Hypothalamus (tissue), 51 donors: ENCODE results near the gene FPR2.

Experiments used
- DNase-seq, 51 donors: peaks; one replicate each; lab custom pipeline; 2025; lab: John Stamatoyannopoulos, UW

FPR2 gene

GRCh38 chr19:51779703-51780102, 18.7 kb downstream of the FPR2 start:
- no peak for DNase-seq

- no peak for DNase-seq
Observed at GRCh38 chr19:51780270-51780669, 19.3 kb downstream of the FPR2 start.

GRCh38 chr19:51781999-51782398, 21.0 kb downstream of the FPR2 start:
- no peak for DNase-seq

- DNase-seq, result no peak
Observed at GRCh38 chr19:51783372-51783771, 22.4 kb downstream of the FPR2 start.

- no peak for DNase-seq
Observed at GRCh38 chr19:51784109-51784785, 23.3 kb downstream of the FPR2 start.

- peak in 13 of 51 donors; percentile 0 to 28 (median 7) for DNase-seq
Observed at GRCh38 chr19:51784922-51785690, 24.1 kb downstream of the FPR2 start.

GRCh38 chr19:51786646-51787494, 25.9 kb downstream of the FPR2 start:
- DNase-seq, result no peak

GRCh38 chr19:51788029-51788428, 27.0 kb downstream of the FPR2 start:
- DNase-seq, result no peak

GRCh38 chr19:51789061-51789795, 28.2 kb downstream of the FPR2 start:
- no peak for DNase-seq

GRCh38 chr19:51792932-51793331, 32.0 kb downstream of the FPR2 start:
- no peak for DNase-seq

GRCh38 chr19:51793994-51794393, 33.0 kb downstream of the FPR2 start:
- DNase-seq, result no peak

- no peak for DNase-seq
Observed at GRCh38 chr19:51794885-51795490, 34.0 kb downstream of the FPR2 start, which contains the start of gene FPR3. TSS of gene FPR3 (plus strand) at chr19:51795157. CDS start at chr19:51823749, 28,592 bp downstream.

GRCh38 chr19:51796195-51796679, 35.3 kb downstream of the FPR2 start:
- DNase-seq, result no peak

GRCh38 chr19:51797480-51797879, 36.5 kb downstream of the FPR2 start:
- no peak for DNase-seq

GRCh38 chr19:51798062-51798461, 37.1 kb downstream of the FPR2 start:
- no peak for DNase-seq

- DNase-seq, result peak in 32 of 51 donors; percentile 1 to 72 (median 33)
Observed at GRCh38 chr19:51799034-51799773, 38.2 kb downstream of the FPR2 start.

- DNase-seq, result no peak
Observed at GRCh38 chr19:51799774-51800472, 38.9 kb downstream of the FPR2 start.

GRCh38 chr19:51800473-51801244, 39.7 kb downstream of the FPR2 start:
- no peak for DNase-seq
